Activated naive CD4-positive, alpha-beta T cell treated with anti-CD3 and anti-CD28 coated beads, Interleukin-2, amount 50 U/mL, for 24 hours (primary cell): ENCODE results near the gene WASF2.

Experiments
- H3K27ac Mint-ChIP-seq: one replicate; pipeline ENCODE4 v1.8.0; 2021; ENCODE audit warnings: mild to moderate bottlenecking, mixed read lengths
- H3K27me3 Mint-ChIP-seq: one replicate; pipeline ENCODE4 v1.8.0; 2021; ENCODE audit warnings: mixed read lengths
- H3K36me3 Mint-ChIP-seq: one replicate; pipeline ENCODE4 v1.8.0; 2021; ENCODE audit warnings: mixed read lengths
- H3K4me1 Mint-ChIP-seq: one replicate; pipeline ENCODE4 v1.8.0; 2021; ENCODE audit warnings: mixed read lengths
- H3K4me3 Mint-ChIP-seq: one replicate; pipeline ENCODE4 v1.8.0; 2021; ENCODE audit warnings: mild to moderate bottlenecking, mixed read lengths
- H3K9me3 Mint-ChIP-seq: one replicate; pipeline ENCODE4 v1.8.0; 2021; ENCODE audit warnings: mixed read lengths

The WASF2 gene

DNA sequence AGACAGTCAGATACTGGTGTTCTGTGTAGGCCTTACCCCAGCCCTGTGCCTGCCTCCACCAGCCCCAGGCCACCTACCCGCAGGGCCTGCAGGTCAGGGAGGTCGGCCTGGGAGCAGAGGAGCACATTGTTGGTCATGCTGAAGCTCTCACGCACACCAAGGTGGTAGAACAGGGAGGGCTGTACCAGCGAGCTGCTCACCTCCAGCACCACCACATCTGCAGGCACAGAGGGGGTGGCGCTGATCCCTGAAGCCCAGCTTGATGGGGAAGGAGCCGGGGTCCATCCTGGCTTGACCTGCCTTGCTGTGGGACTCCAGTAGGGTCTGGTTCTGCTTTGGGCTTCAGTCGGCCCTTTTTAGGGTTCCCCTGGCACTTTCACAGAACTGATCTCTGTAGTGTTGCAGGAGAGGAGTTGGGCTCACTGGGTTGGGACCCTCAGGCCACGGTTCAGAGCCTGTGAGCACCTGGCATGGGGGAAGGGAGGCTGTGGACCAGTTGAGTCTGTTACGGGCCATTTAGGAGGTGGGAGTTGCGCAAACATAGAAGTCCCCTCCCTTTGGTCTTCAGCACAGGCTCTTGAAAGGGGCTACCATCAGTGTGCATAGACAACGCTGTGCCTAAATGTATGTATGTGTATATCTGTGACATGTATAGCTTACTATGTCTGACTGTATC, 125.1 kb downstream of the WASF2 start:
- H3K4me3 Mint-ChIP-seq = peak overlapping the region; percentile 91
- H3K36me3 Mint-ChIP-seq = no peaks in the 10 kb centered on the region
- no peaks in the 10 kb centered on the region for H3K27me3 Mint-ChIP-seq
- H3K9me3 Mint-ChIP-seq = no peaks in the 10 kb centered on the region
- peaks cover 34% of the 10 kb centered on the region for H3K4me1 Mint-ChIP-seq
- peak overlapping the region; percentile 86 for H3K27ac Mint-ChIP-seq

DNA sequence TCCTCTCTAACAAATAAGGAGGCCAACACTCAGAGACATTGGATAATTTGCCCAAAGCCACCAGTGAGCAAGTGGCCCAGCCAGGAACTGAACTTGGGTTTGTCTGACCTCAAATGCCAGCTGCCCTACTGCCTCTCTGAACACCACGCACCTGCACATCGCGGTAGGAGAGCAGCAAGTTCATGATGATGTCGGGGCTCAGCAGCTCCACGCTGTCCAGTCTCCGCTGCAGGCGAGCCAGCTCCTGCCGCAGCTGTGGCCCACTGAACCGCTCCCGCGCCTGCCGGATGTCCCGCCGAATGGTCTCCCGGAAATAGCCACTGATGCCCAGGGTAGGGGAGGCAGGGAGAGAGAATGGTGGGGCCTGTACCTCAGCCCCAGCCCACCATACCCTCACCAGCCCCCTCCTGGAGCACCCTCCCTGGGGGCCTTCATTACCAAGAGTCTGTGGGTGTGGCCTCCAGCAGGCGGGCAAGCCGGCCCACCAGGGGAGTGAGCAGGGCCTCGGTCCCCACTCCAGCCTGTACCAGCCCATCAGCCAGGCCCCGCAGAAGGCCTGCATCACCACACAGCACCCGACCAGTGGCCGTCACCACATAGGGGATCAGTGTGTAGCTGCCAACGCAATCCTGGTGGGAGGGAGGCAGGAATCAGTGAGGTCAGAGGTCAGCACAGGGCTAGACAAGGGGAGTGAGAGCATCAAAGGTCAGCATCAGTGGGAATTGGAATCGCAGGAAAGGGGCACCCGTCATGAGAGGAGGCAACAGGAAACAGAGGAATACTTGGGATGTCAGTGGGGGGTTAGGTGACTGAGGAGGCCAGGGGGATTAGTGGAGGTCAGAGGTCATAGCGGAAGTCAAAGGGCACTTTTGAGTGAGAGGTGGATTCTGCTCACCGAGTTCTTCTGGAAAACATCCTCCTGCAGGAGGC, 125.9 kb downstream of the WASF2 start:
- no peaks in the 10 kb centered on the region for H3K27me3 Mint-ChIP-seq
- no peaks in the 10 kb centered on the region for H3K9me3 Mint-ChIP-seq
- H3K4me1 Mint-ChIP-seq = peaks cover 34% of the 10 kb centered on the region
- H3K4me3 Mint-ChIP-seq = no peak overlapping the region
- H3K27ac Mint-ChIP-seq = no peak overlapping the region
- no peaks in the 10 kb centered on the region for H3K36me3 Mint-ChIP-seq

DNA sequence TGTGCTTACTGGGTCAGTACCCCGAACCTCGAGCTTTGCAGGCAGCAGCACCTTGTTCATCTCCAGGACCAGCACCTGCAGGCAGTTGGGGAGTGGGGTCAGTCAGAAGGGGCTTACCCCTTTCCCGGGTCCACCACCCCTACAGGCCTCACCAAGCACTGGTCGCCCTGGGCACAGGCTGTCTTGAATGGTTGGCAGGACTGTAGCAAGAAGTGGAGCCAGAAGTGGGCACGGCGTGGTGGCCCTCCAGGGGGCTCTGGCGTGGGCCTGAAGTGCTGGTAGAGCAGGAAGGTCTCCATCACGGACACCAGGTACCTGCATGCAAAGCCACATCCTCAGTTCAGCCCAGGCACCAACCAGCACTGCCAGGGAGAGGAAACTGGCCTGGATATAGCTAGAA, 128.4 kb downstream of the WASF2 start:
- H3K9me3 Mint-ChIP-seq = no peaks in the 10 kb centered on the region
- no peaks in the 10 kb centered on the region for H3K27me3 Mint-ChIP-seq
- no peak overlapping the region for H3K4me3 Mint-ChIP-seq
- H3K4me1 Mint-ChIP-seq = peaks cover 43% of the 10 kb centered on the region
- H3K36me3 Mint-ChIP-seq = no peaks in the 10 kb centered on the region
- H3K27ac Mint-ChIP-seq = no peak overlapping the region

DNA sequence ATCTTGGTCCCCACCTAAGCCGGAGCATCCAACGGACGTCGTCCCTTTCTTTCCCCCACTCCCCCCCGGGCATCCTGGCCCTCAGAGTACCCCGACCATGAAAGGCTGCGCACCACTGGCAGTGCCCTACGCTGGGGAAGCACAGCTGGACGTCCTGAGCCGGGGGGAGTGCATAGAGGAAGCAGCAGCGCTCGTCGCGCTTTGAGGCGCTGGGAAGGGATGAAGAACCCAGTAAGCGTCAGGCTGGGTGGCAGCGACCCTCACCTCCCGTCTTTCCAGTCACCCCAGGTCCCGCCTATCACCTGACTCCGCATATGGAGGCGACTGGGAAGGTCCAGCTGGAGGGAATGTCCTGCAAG, 128.9 kb downstream of the WASF2 start:
- H3K4me3 Mint-ChIP-seq = no peak overlapping the region
- no peaks in the 10 kb centered on the region for H3K27me3 Mint-ChIP-seq
- no peaks in the 10 kb centered on the region for H3K9me3 Mint-ChIP-seq
- H3K4me1 Mint-ChIP-seq = peaks cover 48% of the 10 kb centered on the region
- H3K36me3 Mint-ChIP-seq = no peaks in the 10 kb centered on the region
- no peak overlapping the region for H3K27ac Mint-ChIP-seq

DNA sequence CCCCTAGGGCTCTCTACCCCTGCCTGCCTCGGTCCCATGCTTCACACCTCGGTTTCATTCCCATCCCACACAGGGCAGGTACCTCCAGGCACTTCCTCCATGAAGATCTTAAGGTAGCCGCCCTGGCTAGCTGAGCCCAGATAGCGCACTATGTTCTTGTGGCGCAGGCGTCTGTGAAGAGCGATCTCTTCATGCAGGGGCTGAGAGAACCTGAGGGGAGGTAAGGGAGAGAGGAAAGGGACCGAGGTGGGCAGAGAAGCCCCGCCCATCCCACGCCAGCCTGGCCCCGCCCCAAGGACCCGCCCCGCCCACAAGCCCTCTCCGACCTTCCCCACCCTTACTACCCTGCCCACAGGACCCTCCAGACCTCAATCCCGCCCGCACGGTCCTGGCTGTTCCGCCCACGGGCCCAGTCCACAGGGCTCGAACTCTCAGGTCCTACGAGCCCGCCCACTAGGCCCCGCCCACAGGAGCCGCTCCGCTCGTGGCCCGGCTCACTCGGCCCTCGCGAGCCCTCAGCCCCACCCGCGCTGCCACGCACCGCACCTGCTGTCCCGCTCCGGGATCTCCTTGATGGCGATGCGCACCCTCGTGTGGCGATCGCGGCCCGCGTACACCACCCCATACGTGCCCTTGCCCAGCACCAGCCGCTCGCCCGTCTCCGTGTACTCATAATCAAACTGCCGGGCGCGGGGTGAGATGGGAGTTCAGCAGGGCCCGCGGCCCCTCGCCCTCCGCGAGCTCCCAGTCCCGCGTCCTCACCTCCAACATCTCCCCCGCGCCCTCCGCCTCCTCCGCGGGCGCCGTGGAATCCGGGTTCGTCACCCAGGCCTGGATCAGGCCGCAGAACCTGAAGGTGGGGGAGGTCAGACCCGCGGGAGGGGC, 129.6 kb downstream of the WASF2 start:
- Mint-ChIP-seq H3K4me1 (peaks cover 48% of the 10 kb centered on the region), H3K4me3 (peak overlapping the region; percentile 77), H3K27me3 (no peaks in the 10 kb centered on the region), H3K36me3 (no peaks in the 10 kb centered on the region), H3K27ac (peak overlapping the region; percentile 26), H3K9me3 (no peaks in the 10 kb centered on the region)

DNA sequence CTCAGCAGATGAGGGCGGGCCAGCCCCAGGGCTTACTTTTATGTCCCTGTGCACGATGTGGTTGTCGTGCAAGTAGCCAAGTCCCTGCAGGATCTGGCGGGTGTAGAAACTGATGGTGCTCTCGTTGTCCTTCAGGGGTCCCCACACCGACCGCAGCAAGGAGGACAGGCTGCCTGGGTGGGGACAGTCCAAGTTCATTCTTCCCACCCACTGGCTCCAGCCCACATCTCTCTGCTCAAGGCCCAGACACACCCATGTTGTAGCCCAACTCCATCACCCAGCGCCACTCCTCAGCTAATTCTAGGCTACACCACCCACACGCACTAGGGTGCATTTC, 130.2 kb downstream of the WASF2 start:
- no peaks in the 10 kb centered on the region for H3K27me3 Mint-ChIP-seq
- H3K4me3 Mint-ChIP-seq = peak overlapping the region; percentile 77
- no peaks in the 10 kb centered on the region for H3K36me3 Mint-ChIP-seq
- peaks cover 45% of the 10 kb centered on the region for H3K4me1 Mint-ChIP-seq
- H3K9me3 Mint-ChIP-seq = no peaks in the 10 kb centered on the region
- peak overlapping the region; percentile 26 for H3K27ac Mint-ChIP-seq

DNA sequence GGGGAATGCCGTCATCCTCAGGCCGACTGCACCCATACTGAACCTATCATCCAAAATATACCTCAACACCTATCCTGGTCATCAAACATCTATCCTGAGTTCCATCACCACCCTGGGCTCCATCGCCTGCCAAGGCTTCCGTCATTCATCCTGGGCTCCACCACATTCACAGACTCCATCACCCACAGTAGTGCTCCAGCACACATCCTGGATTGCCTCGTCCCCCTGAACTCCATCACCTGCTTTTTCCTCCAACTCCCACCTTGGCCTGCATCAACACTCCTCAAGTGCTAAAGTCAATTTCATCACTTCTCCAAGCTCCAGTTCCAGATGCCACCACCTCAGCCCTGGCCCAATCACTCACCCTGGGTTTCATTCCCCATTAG, 131.0 kb downstream of the WASF2 start:
- peaks cover 40% of the 10 kb centered on the region for H3K4me1 Mint-ChIP-seq
- no peaks in the 10 kb centered on the region for H3K9me3 Mint-ChIP-seq
- peak overlapping the region; percentile 52 for H3K4me3 Mint-ChIP-seq
- H3K36me3 Mint-ChIP-seq = no peaks in the 10 kb centered on the region
- peak overlapping the region; percentile 82 for H3K27ac Mint-ChIP-seq
- no peaks in the 10 kb centered on the region for H3K27me3 Mint-ChIP-seq

DNA sequence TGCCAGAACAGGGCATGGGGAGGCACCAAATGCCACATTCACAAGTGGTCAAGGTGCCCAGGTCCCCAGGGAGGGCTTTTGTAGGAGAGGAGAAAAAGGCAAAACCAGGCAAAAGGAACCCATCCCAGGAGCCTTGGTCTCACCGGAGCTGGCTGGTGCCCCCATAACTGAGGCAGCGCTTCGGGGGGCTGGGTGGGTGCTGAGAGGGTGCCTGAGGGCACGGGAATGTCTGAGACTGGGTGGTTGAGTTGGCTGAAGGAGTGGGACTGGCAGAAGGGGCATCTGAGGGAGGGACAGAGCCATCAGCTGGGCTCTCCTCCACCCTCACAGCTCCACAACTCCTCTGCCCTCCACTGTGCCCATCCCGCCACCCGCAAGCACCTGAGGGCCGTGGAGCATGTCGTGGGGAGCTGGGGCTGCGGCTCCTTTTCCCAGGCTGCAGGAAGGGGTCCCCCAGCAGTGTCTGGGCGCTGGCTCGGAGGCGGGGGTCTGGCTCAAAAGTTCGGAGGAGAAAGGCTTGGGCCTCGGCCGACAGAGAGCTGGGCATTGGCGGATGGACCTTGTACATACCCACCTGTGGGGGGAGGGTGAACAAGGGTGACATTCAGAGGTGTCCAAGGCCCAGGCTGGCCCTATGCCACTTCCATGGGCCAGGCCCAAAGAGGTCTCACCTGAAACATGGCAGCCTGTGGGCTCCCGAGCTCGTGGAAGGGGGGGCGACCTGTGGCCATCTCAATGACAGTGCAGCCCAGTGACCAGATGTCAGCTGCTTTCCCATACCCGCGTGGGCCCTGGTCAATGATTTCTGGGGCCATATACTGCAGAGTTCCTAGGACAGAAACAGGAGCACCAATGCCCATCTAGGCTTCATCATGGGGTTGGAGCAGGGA, 131.7 kb downstream of the WASF2 start:
- Mint-ChIP-seq H3K27ac (no peak overlapping the region), H3K4me3 (peak overlapping the region; percentile 79), H3K36me3 (no peaks in the 10 kb centered on the region), H3K9me3 (no peaks in the 10 kb centered on the region), H3K4me1 (peaks cover 40% of the 10 kb centered on the region), H3K27me3 (no peaks in the 10 kb centered on the region)

DNA sequence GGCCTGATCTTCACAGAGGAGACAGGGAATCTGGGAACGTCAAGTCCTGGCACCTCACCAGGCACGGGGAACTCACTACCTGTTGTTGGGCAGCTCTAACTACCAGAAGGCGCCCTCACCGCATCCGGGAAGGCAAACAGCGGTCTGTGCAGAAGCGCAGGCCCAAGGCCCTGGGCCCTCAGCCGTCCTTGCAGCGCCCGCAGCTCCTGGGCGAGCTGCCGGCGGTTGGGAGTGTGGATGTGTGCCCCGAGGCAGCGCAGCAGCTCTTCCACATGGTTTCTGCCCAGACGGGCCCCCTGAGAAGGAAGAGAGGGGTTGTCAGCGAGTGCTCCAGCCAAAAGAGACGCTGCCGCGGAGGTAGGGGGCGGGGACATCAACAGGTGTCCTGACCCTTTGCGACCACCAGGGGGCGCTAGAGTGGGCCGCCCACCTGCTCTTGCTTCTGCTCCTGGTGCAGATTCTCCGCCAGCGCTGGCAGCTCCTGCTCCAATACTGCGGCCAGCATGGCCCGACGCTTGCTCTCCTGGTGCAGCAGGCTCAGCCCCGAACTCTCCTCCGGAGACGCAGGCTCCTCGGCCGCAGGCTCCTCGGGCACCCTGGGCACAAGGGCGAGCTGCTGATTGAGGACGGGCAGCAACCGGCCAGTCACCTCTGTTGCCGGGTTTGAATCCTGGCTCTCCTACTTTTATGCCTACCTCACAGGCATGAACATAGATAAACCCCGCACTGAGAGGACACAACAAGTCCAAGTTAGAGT, 132.5 kb downstream of the WASF2 start:
- Mint-ChIP-seq H3K27me3 (no peaks in the 10 kb centered on the region), H3K4me3 (peak overlapping the region; percentile 79), H3K4me1 (peaks cover 40% of the 10 kb centered on the region), H3K9me3 (no peaks in the 10 kb centered on the region), H3K36me3 (no peaks in the 10 kb centered on the region), H3K27ac (no peak overlapping the region)

DNA sequence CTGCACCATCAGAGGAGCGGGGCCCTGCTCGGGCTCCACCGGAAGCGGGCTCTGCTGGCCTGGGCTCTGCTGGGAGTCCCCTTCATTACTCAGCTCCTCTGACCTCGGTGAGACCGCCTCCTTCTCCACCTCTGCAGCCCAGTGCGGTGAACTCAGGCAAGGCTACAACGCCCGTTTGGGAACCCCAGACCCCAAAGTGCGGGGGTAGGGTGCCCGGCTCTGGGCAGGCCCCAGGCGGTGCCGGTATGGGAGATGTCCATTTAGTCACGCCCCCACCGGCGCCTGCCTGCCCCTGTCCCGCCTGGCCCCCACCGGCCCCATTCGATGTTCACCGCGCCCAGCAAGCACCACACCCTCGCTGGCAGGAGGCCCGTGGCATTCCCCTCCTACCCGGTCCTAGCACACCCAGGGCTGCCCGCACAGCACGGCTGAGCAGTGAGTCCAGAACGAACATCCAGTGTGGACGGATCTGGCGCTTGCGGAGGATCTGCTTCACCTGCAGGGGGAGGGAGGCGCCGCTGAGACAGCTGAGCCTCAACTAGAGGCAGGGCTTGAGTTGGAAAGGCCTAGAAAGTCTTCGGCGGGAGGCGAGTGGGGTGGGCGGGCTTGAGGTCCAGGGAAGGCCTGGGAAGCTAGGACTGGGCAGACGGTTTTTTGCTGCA, 133.2 kb downstream of the WASF2 start:
- no peaks in the 10 kb centered on the region for H3K27me3 Mint-ChIP-seq
- H3K27ac Mint-ChIP-seq = no peak overlapping the region
- H3K4me1 Mint-ChIP-seq = peaks cover 40% of the 10 kb centered on the region
- peak overlapping the region; percentile 79 for H3K4me3 Mint-ChIP-seq
- no peaks in the 10 kb centered on the region for H3K36me3 Mint-ChIP-seq
- H3K9me3 Mint-ChIP-seq = no peaks in the 10 kb centered on the region

DNA sequence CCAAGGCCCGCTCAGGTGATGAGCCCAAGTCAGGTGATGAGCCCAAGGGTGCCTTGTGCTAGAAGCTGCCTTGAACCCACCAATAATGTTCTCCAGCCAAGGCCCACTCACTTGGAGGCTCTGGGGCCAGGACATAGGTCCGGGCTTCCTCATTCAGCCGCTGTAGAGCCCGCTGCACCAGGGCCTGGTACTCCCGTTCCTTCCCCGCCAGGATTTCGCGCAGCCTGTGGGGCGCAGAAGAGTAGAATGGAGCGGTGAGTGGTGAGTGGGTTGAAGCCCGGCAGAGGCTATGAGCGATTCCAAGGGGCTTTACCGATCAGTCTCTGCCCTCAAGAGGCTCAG, 133.7 kb downstream of the WASF2 start:
- Mint-ChIP-seq H3K9me3 (no peaks in the 10 kb centered on the region), H3K36me3 (no peaks in the 10 kb centered on the region), H3K4me3 (peak overlapping the region; percentile 47), H3K27ac (no peak overlapping the region), H3K27me3 (no peaks in the 10 kb centered on the region), H3K4me1 (peaks cover 40% of the 10 kb centered on the region)

DNA sequence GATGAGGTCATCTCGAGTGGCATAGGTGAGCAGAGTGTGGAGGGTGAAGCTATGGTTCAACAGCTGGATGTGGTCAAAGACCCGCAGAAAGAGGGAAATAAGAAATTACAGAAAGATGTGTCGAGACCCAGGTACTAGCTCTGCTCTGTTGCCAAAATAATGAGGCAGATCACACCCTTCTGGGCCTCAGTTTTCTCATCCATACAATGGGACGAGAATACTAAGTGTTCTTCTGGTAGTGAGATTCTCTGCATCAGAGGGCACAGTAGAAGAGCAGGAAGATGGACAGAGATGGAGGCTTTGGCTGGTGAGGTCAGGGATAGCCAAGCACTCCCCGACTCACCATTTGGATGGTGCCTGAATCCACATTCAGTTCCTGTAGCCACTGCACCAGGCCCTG, 134.3 kb downstream of the WASF2 start:
- H3K4me3 Mint-ChIP-seq = peak overlapping the region; percentile 51
- no peaks in the 10 kb centered on the region for H3K9me3 Mint-ChIP-seq
- peaks cover 40% of the 10 kb centered on the region for H3K4me1 Mint-ChIP-seq
- H3K27me3 Mint-ChIP-seq = no peaks in the 10 kb centered on the region
- peak overlapping the region; percentile 68 for H3K27ac Mint-ChIP-seq
- no peaks in the 10 kb centered on the region for H3K36me3 Mint-ChIP-seq
